Measurements from ENCODE around the gene CELF4.

DNA sequence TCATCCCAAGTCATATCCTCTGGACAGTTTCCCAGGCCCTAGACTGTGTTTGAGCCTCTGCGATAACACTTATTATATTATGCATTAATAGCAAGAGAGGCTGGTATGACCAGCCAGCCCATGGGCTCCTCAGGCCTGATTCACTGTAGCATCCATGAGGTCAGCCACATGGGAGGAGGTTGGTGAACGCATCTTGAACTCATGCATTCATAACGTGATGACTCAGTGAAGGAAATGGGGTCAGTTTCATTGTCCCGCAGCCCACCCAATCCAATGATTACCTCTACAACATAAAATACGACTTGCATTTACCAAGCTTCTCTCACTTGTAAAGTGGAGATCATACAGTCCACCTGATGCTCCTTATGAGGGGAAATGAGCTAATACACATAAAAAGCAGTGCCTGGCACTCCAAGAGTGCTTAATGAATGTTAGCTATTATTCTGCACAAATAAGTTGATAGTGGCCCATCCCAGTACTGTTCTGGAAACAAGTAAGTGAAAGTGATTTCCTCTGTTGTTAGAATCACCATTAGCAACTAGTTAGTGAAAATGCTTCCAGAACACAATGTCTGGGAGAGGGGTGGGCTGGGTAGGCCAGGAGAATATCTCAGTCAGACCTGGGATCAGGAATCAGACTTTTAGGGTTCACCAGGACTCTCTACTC lies 46.1 kb upstream of the CELF4 start:
- no peak for TF ChIP-seq POLR2A (IDR thresholded peaks at IDR 0.05)
- TF ChIP-seq, protein P1, sequence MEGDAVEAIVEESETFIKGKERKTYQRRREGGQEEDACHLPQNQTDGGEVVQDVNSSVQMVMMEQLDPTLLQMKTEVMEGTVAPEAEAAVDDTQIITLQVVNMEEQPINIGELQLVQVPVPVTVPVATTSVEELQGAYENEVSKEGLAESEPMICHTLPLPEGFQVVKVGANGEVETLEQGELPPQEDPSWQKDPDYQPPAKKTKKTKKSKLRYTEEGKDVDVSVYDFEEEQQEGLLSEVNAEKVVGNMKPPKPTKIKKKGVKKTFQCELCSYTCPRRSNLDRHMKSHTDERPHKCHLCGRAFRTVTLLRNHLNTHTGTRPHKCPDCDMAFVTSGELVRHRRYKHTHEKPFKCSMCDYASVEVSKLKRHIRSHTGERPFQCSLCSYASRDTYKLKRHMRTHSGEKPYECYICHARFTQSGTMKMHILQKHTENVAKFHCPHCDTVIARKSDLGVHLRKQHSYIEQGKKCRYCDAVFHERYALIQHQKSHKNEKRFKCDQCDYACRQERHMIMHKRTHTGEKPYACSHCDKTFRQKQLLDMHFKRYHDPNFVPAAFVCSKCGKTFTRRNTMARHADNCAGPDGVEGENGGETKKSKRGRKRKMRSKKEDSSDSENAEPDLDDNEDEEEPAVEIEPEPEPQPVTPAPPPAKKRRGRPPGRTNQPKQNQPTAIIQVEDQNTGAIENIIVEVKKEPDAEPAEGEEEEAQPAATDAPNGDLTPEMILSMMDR (IDR thresholded peaks at IDR 0.05) = no peak
